NCI-H1105 (cell line): ENCODE data around the gene EFHD2.
"Not testable (repeated sequence)": the region's sequence is repeated elsewhere in the genome, so short reads cannot be mapped to it uniquely, and the experiment has no call there.

Experiments used
- DNase-seq: peaks from one replicate; lab custom pipeline; 2025; lab: John Stamatoyannopoulos, UW

Gene EFHD2

DNA sequence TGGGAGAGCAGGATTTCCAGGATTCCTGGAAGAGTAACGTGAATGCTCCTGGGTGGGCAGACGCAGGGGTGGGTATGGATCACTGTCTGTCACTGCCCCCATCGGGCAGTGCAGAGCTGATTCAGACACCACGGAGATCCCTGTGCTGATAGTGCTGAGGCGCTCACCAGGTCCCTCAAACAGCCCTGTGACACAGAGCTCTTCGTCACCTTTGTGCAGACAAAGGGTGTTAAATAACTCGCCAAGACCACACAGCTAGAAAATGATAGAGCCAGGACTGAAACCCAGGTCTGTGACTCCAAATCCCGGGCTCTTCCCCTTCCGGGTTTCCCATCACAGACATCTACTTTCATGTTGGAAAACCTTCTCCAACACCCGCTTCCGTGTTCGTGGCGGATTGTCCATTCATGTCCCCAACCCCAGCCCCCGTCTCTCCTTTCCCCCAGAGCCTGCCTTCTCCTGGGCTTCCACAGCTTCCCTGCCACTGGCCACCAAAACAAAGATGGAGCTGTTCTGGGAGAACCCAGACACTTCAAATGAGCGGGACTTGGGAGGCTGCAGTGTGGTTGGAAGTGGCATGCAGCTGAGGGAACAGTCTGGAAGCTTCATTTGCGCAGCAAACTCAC is 2.6 kb downstream of the EFHD2 start:
- no peak for DNase-seq

DNA sequence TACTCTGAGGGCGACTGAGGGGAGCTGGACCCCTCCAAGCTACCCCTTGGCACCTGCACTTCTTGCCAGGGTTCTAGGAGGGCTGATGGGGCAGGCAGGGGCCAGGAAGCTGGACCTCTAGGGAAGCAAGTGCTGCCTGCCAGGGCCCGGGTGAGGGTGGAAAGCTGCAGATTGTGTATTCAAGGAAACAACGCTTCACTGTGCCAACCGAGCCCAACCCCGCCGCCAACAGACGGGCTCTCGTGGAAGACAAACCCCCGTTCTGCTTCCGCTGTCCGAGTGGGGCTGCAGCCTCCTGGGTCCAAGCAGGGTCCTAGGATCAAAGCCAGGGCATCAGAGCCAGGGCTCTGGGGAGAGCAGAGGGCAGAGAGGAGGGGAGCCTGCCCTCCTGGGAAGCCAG is 3.2 kb downstream of the EFHD2 start:
- no peak for DNase-seq

DNA sequence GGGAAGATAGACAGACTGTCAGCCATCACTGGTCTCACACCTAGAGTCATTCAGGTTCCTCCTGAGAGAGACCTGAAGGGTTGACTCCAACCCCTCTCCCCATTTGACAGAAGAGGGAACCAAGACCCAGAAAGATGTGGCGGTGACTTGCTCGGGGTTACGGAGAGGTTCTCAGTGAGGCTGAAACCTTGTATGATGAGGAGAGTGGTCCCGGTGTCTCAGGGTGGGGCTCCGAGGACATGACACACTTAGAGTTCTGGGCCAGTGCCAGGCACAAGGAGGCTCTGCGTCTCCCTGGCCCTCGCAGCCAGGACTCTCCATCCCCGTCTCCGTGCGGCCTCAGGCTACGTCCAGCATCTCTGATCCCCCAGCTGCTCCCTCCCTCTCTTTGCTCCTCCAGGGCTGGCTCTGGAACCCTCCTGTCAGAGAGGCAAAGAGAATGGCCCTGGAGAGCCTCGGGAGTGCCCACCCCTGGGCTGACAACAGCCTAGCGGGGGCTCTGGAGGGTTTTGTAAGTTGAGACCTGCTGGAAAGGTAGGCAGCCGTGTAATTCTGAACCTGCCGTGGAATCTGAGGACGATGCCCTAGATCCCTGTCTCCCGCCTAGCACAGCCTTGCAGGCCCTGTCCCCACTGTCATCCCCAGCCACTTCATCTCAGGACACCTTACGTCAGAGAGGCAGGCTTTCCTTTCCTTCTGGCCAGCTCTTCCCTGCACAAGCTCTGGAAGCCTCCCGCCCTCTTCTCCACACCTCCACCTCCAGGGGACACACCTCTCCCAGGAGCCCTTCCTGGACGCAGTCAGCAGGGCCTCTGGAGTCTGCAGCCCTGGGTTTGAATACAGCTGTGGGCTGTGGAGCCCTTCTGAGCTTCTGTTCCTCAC is 4.1 kb downstream of the EFHD2 start:
- DNase-seq, result no peak

DNA sequence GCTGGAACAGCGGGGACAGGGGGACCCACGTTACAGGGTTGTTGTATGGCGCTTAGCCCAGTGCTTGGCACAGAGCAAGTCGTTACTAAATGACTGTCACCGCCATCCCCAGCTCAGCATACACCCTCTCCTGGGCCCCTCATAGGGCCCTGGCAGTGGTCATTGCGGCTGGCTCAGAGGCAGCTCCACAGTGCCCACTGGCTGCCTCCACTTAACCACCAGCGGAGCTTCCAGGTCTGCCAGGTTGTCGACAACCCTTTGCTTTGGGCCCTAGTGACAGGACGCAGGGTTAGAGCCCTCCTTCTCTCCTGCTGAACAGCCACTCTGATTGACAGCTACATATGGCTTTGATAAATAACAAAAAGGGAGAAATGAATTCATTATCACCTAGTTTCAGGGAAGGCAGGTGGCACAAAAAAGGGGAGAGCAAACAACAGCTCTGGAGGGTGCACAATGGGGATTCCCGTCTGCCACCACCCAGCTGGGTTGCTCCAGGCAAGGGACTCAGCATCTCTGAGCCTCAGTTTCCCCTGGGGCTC is 4.8 kb downstream of the EFHD2 start:
- no peak for DNase-seq

DNA sequence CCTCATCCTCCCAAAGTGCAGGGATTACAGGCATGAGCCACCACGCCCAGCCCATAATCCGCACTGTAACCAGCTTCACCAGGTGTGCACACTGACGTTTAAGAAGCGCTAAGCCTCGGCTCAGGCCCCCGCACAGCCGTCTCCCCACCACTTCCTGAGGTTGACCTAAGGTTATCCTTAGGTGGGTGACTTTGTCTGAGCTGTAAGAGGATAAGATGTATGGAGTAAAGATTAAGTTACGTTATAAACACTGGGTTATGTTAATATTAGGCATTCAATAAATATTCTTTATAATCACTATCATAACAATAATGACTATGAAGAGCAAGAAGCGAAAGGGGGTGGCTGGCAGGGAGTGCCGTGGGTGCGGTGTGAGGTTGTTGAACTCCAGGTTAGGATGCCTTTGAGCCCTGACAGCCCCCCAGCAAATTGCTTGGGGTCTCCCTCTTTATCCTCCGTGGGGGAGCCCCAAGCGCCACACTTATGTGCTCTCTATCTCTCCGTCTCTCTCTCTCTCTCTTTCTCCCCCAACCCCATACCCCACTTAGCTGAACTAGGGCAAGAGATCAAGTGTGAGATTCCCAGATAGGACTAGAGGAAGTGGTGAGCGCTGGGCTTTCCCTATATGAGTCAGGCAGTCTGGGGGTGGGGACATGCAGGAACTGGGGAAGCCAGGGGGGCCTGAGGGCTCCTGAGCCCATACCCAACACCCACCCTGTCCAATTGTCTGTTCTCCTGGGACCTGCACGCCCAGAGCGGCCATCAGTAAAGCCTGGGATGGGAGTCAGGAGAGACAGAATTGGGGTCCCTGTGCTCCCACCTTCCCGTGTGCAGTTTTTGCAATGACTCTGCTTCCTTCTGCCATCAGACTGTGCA is 7.6 kb downstream of the EFHD2 start:
- no peak for DNase-seq

DNA sequence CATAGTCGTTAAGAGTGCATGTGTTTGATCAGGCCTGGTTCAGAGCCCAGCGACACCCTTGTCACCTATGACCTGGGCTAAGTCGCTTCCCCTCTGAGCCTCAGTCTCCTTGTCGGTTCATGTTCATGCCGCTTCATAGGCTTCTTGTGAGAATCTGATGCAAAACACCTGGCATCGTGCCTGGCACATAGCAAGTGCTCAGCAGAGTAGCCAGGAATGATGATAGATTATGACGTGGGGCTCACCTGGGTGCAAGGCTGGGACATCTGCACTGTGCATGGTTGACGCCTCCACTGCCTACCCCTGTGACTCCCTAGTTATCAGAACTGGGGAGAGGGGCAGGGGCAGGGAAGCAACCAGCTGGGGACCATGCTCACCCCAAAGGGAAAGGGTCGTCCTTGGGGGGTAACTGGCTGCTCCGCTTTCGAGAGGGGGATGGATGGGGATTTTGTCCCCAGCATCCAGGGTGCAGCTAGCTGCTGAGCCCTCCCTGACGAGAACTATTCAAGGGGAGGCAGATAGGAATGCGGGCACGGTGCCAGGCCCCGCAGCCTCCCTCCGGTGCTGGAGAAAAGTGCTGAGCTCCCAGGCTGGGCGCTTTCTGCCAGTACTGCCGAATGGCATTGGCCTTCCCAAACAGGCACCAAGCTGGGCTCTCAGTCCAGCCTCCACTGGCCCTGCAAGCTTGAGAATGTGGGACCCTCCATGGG is 9.3 kb downstream of the EFHD2 start:
- no peak for DNase-seq

DNA sequence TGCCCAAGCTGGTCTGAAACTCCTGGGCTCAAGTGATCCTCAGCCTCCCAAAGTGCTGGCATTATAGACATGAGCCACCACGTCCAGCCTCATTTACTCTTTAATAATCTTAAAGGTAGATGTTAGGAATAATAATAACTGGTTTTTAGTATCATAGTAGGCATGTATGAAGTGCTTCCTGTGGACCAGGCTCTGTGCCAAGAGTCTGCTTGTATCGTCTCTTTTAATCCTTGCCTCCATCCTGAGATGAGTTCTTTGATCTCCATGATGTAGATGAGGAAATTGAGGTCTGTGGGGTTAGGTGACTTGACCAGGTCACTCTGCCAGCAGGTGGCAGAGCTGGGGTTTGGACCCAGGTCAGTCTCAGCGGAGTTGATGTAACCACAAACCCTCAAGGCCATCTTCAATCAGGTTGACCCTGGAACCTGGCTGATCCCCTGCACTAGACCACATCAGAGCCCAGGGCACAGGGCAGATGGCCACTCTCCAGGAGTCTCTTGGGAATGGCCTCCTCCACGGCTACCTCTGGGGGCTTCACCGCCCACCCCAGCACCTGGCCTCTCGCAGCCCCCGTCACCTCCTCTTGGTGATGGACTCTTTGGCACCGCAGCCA is 11.3 kb downstream of the EFHD2 start:
- no peak for DNase-seq

DNA sequence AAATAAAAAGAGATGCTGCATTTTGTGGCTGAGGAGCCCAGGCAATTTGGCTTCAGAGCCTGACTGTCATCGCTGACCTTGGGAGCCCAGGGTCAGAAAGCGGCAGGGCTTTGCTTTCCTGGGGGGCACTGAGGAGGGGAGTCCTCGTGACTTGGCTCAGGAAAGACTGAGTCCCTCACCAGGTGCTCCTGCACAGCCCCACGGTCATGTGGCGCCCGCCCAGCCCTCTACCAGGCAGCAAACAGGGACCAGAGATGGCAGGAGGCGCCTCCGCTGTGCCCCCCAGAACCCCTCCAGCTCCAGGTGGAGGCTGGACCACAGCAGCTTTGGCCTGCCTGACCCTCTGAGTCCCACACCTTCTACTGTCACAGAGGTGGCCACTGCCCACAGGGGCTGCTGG is 13.2 kb downstream of the EFHD2 start:
- no peak for DNase-seq

DNA sequence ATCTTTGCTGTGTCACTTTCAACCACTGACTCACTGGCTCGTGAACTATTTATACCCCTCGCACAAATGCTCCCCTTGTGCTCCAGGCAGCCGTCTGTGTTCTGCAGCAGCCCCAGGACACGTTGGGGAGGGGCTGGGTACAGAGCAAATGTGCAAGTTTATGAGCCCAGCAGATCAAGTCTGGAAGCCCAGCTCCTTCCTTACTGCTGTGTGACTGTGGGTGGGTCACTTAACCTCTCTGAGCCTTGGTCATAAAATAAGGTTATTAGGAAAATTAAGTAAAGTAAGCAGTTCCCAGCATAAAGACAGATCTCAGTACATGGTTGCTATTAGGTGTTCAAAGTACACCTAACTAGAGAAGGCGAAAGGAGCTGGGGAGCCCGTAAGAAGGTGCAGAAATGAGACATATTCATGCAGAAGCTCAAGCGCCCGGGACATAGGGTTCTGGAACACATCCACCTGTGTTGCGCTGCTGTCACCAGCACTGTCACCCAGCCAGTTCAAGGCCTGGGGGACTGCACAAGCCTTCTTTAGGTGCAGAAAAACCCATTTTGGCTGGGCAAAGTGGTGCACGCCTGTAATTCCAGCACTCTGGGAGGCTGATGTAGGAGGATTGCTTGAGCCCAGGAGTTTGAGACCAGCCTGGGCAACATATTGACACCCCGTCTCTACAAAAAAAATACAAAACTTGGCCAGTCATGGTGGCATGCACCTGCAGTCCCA is 13.8 kb downstream of the EFHD2 start:
- DNase-seq, result no peak

DNA sequence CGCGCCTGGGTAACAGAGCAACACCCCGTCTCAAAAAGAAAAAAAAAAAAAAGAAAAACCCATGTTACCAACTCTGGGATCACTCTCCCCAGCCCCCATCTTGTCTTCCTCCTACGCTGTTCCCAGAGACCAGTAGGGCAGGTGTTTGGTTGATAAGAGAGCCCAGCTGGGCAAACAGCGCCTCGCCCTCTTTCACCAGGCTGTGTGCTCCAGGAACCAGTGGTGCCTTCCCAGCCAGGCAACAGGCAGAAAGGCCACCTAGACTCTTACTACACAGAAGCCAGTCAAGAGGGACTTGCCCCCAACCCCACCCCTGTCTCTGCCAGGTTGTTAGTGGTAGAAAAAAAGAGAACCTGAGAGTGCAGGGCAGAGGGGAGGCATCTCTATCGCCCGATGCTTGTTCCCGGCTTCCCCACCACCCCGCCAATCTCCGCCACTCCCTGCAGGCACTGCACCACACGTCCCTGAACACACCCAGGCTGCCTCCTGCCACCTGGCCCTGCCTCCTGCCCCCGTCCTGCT is 14.5 kb downstream of the EFHD2 start:
- DNase-seq, result peak; percentile 85

DNA sequence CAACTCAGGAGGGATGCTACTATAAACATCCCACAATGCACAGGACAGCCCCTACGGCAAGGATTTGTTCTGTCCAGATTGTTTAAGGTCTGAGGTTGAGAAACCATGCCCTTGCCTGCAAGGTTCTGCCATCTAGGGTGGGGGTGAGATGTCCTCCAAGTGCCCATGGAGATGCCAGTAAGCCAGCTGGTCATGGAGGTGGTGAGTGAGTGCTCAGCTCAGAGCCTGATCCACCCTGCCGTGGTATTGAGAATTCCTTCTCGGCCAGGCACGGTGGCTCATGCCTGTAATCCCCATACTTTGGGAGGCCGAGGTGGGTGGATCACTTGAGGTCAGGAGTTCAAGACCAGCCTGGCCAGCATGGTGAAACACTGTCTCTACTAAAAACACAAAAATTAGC is 15.3 kb downstream of the EFHD2 start:
- no peak for DNase-seq

DNA sequence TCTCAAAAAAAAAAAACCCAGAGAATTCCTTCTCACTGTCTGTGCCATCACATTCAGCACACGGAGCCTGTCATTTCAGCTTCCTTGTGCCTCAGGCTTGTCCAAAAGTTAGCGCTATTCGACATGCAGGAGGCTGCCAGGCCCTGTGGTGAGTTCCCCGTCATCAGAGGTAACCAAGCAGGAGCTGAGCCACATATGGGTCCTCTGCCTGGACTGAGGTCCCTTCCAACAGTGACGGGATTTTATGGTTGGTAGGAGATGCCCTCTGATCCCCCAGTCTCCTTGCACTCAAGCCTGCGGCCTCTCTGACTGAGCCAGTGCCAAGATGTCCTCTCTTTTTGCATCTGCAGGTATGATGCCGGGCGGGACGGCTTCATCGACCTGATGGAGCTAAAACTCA is 15.8 kb downstream of the EFHD2 start:
- no peak for DNase-seq

DNA sequence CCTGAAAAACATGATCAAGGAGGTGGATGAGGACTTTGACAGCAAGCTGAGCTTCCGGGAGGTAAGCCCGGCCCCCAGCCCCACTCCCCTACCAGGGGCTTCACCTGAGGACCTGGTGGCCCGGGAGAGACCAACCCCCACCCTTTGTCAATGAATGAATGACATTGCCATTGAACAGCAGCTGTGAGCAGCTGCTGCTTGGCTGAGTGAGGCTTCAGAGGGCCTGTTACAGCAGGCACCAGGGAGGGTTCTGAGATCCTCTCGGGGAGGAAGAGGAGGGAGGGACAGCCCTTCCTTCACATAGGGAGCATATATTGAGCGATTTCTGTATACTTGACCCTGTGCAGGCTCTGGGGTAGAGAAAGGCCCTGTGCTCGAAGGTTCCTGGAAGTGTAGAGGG is 16.3 kb downstream of the EFHD2 start:
- DNase-seq, result no peak

DNA sequence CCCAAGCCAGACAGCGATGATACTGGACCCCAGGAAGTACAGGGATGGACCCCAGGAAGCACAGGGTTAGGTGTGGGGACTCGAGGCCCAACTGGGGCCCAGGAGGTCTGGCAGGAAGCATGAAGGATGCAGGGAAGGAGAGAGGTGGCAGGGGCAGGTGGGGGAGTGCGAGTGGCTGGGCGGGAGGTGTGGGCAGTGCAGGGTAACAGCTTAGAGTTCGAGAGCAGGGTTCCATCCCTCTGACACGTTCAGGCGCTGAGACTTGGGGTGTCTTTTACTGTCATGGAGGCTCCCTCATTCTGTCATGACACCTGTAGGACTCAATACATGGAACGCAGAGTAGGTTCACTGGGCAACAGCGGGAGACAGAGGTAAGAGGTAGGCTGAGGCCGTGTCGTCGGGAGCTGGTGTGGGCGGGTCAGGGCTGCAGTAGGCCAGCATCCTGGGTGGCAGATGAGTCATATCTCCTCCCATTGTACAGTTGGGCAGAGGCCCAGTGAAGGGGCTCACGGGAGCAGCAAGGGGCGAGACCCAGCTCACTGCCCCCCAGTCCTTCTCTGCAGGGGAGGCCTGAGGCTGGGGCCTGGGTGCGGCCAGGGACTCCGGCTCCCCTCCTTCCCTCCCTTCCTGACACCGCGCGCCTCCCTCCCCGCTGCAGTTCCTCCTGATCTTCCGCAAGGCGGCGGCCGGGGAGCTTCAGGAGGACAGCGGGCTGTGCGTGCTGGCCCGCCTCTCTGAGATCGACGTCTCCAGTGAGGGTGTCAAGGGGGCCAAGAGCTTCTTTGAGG is 17.0 kb downstream of the EFHD2 start:
- DNase-seq, result no peak

DNA sequence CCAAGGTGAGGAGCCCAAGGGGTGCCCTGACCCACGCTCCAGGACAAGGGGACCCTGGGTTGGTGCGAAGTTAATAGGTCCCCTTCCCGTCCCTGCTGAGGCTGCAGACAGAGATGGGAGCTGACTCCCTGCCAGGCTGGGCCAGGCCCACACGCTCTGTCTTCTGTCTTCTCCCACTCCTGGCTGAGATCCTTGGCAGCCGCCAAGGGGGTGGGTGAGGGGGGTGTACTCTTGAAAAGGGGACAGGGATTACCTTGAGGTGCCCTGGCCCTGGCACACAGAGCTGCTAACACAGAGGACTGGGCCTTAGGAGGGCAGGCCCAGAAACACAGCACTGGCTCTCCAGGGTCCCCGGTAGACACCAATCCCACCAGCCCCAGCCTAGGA is 17.6 kb downstream of the EFHD2 start:
- no peak for DNase-seq

DNA sequence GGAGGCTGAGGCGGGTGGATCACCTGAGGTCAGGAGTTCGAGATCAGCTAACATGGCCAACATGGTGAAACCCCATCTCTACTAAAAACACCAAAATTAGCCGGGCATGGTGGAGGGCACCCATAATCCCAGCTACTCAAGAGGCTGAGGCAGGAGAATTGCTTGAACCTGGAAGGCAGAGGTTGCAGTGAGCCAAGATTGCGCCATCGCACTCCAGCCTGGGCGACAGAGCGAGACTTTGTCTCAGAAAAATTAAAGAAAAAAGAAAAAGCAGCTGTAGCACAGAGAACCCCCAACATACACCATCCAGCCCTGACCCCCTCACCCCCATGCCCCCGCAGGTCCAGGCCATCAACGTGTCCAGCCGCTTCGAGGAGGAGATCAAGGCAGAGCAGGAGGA is 18.6 kb downstream of the EFHD2 start:
- not testable (repeated sequence) for DNase-seq

DNA sequence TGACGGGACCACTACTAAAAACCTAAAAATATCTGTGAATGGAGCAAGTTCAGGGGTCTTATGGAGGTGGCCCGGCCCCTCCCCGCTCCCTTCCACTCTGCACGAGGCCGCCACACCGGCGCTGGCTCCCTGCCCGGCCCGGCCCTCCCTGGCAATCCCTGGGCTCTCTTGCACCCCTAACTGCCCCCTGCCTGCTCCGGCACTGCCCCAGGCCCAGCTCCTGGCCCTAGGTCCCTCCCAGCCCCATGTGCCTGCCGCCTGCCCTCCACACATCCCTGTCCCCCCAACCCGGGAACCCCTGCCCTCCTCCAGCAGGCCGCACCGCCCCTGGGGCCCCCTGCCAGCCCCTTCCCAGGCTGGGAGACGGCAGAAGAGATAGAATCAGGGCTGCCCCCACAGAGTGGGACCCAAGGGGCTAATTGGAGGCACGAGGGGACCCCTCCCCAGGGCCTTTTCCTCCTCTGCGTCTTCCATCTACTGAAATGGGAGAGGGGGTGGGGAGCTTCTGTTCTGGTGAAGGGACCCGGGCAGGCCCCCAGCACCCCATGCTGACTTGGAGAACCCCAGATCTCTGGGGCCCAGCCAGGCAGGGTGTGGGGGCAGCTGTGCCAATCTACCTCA is 19.2 kb downstream of the EFHD2 start:
- no peak for DNase-seq

DNA sequence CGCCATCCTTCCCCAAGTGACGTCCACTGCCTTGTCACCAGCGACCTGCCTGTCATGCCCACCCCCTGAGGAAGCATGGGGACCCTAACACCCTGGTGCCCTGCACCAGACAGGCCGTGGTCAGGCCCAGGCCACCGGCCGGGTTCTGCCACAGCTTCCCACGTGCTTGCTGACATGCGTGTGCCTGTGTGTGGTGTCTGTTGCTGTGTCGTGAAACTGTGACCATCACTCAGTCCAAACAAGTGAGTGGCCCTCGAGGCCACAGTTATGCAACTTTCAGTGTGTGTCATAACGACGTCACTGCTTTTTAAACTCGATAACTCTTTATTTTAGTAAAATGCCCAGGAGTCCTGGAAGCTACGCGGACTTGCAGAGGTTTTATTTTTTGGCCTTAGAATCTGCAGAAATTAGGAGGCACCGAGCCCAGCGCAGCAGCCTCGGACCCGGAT is 20.0 kb downstream of the EFHD2 start:
- DNase-seq, result no peak
